SK-N-SH (cell line): ENCODE results near the gene ZSCAN2. TPM values are rescaled to one million over a fixed set of nuclear protein-coding genes. Genes with fewer than 3 reads are reported as not detected.

ENCODE experiments used
- CTCF ChIA-PET: fragments of 300-600, 350-600 bp; formaldehyde crosslinking; extraction: SDS; loops from one replicate; lab custom pipeline; 2021; lab: Yijun Ruan, JAX
- POLR2A ChIA-PET: fragments of 350-600 bp; sonication (Branson Sonifier 250); formaldehyde crosslinking; extraction: SDS; loops from one replicate; lab custom pipeline; 2020; ENCODE audit warnings: antibody characterized with exemption, inconsistent platforms; lab: Yijun Ruan, JAX
- DNase-seq: peaks from one replicate; pipeline ENCODE4 v3.0.0; 2012
- H2AFZ ChIP-seq: fragments of 200-600 bp; sonication (generic); 2 replicates; pipeline ENCODE4 v1.8.1; 2016; ENCODE audit warnings: antibody characterized with exemption, mild to moderate bottlenecking, low read depth
- H3F3A ChIP-seq: fragments of 200-600 bp; sonication (generic); replicated peaks from 2 replicates; pipeline ENCODE3; 2016; ENCODE audit warnings: antibody characterized with exemption, mild to moderate bottlenecking; ENCODE audit not compliant: insufficient read depth
- H3K27ac ChIP-seq, 2 experiments: fragments of 200-500 bp in 1 of 2; fragments of 200-600 bp in 1 of 2; sonication (Bioruptor generic) in 1 of 2; sonication (generic), shearing (Covaris generic) in 1 of 2; 2 replicates each; pipeline versions ENCODE4 v1.5.1 to v1.6.1; 2014 to 2016; ENCODE audit warnings: low read depth in 2 of 2, inconsistent platforms in 1 of 2, low read length in 1 of 2, mild to moderate bottlenecking in 1 of 2, mixed read lengths in 1 of 2
- H3K27me3 ChIP-seq: fragments of 200-600 bp; sonication (generic), shearing (Covaris generic); 2 replicates; pipeline ENCODE4 v1.6.1; 2016; ENCODE audit warnings: mixed run types; ENCODE audit not compliant: insufficient read depth
- H3K36me3 ChIP-seq, 2 experiments: fragments of 200-500 bp in 1 of 2; fragments of 200-600 bp in 1 of 2; sonication (Bioruptor generic) in 1 of 2; sonication (generic) in 1 of 2; replicated peaks in 1 of 2; 2 replicates each; pipeline versions ENCODE3 to v1.5.1; 2014 to 2016; ENCODE audit warnings: low read length in 1 of 2, mild to moderate bottlenecking in 1 of 2; ENCODE audit not compliant: insufficient read depth in 2 of 2, control insufficient read depth in 1 of 2
- H3K4me1 ChIP-seq, 2 experiments: fragments of 200-500 bp in 1 of 2; fragments of 200-600 bp in 1 of 2; sonication (Bioruptor generic) in 1 of 2; sonication (generic), shearing (Covaris generic) in 1 of 2; 2 replicates each; pipeline versions ENCODE4 v1.5.1 to v1.6.1; 2014 to 2016; ENCODE audit warnings: low read depth in 1 of 2, low read length in 1 of 2, mixed run types in 1 of 2; ENCODE audit not compliant: insufficient read depth in 2 of 2, control insufficient read depth in 1 of 2
- H3K4me2 ChIP-seq: fragments of 200-600 bp; sonication (generic), shearing (Covaris generic); 2 replicates; pipeline ENCODE4 v1.6.1; 2017; ENCODE audit warnings: mixed run types
- H3K4me3 ChIP-seq, 2 experiments: fragments of 200-500 bp in 1 of 2; fragments of 200-600 bp in 1 of 2; sonication (Bioruptor generic) in 1 of 2; sonication (generic), shearing (Covaris generic) in 1 of 2; 2 replicates each; pipeline versions ENCODE4 v1.5.1 to v1.8.1; 2014 to 2016; ENCODE audit warnings: low read depth in 2 of 2, inconsistent platforms in 1 of 2, low read length in 1 of 2, mild to moderate bottlenecking in 1 of 2, mixed read lengths in 1 of 2, moderate library complexity in 1 of 2
- H3K79me2 ChIP-seq: fragments of 200-600 bp; sonication (generic); 2 replicates; pipeline ENCODE4 v1.8.1; 2017; ENCODE audit warnings: mild to moderate bottlenecking; ENCODE audit not compliant: insufficient read depth
- H3K9ac ChIP-seq: fragments of 200-600 bp; sonication (generic); 2 replicates; pipeline ENCODE4 v1.6.1; 2017; ENCODE audit warnings: mixed run types
- H3K9me2 ChIP-seq: fragments of 200-600 bp; sonication (generic); 2 replicates; pipeline ENCODE4 v1.6.1; 2017; ENCODE audit warnings: mixed run types
- H3K9me3 ChIP-seq: fragments of 200-600 bp; sonication (generic); 2 replicates; pipeline ENCODE4 v1.6.1; 2017; ENCODE audit warnings: mixed run types, mild to moderate bottlenecking, moderate library complexity
- H4K20me1 ChIP-seq: fragments of 200-600 bp; sonication (generic); 2 replicates; pipeline ENCODE4 v1.6.1; 2017; ENCODE audit warnings: mild to moderate bottlenecking, mixed run types; ENCODE audit not compliant: insufficient read depth
- CHD2 ChIP-seq: fragments of 150-350 bp; IDR thresholded peaks from 2 replicates; pipeline ENCODE4 v1.6.1; 2018; ENCODE audit warnings: low read length; ENCODE audit not compliant: partially characterized antibody
- FOXM1 ChIP-seq: IDR thresholded peaks from 2 replicates; pipeline ENCODE4 v1.4.0; 2012; ENCODE audit warnings: low read depth, mild to moderate bottlenecking
- GABPA ChIP-seq: IDR thresholded peaks from 2 replicates; pipeline ENCODE4 v1.4.0; 2012; ENCODE audit warnings: low read depth, mild to moderate bottlenecking
- GATA2 ChIP-seq: sonication (generic); formaldehyde crosslinking; IDR thresholded peaks from 2 replicates; pipeline ENCODE4 v1.5.0; 2020; ENCODE audit warnings: mild to moderate bottlenecking, missing genetic modification reagents
- MEF2A ChIP-seq: IDR thresholded peaks from 2 replicates; pipeline ENCODE4 v1.4.0; 2012; ENCODE audit warnings: low read depth, borderline replicate concordance
- MXI1 ChIP-seq: IDR thresholded peaks from 2 replicates; pipeline ENCODE4 v1.6.1; 2012; ENCODE audit warnings: mild to moderate bottlenecking, low read depth, low read length, improper control_type of control experiment
- NFIC ChIP-seq: IDR thresholded peaks from 2 replicates; pipeline ENCODE4 v1.4.0; 2012; ENCODE audit warnings: borderline replicate concordance
- NRF1 ChIP-seq: IDR thresholded peaks from 2 replicates; pipeline ENCODE4 v1.6.1; 2012; ENCODE audit warnings: low read depth, mild to moderate bottlenecking, low read length
- PBX3 ChIP-seq: IDR thresholded peaks from 2 replicates; pipeline ENCODE4; 2012
- POLR2AphosphoS5 ChIP-seq: IDR thresholded peaks from 2 replicates; pipeline ENCODE4 v1.6.1; 2012; ENCODE audit warnings: low read depth, low read length
- RAD21 ChIP-seq: IDR thresholded peaks from 2 replicates; pipeline ENCODE4 v1.6.1; 2012; ENCODE audit warnings: mild to moderate bottlenecking, low read length
- RCOR1 ChIP-seq: fragments of 150-350 bp; IDR thresholded peaks from 2 replicates; pipeline ENCODE4 v1.6.1; 2017; ENCODE audit warnings: antibody characterized with exemption, low read length
- SIN3A ChIP-seq: IDR thresholded peaks from 2 replicates; pipeline ENCODE4 v1.6.1; 2012; ENCODE audit warnings: low read depth, mild to moderate bottlenecking, low read length, moderate library complexity, borderline replicate concordance
- SMC3 ChIP-seq: IDR thresholded peaks from 2 replicates; pipeline ENCODE4 v1.6.1; 2012; ENCODE audit warnings: low read depth, low read length, improper control_type of control experiment
- TCF12 ChIP-seq: IDR thresholded peaks from 2 replicates; pipeline ENCODE4 v1.4.0; 2012
- TEAD4 ChIP-seq: IDR thresholded peaks from 2 replicates; pipeline ENCODE4 v1.4.0; 2012; ENCODE audit warnings: mild to moderate bottlenecking, borderline replicate concordance; ENCODE audit not compliant: insufficient read depth
- USF1 ChIP-seq: IDR thresholded peaks from 2 replicates; pipeline ENCODE4 v1.4.0; 2012; ENCODE audit warnings: low read depth, borderline replicate concordance
- YY1 ChIP-seq: IDR thresholded peaks from 2 replicates; pipeline ENCODE4 v1.4.0; 2012; ENCODE audit warnings: low read depth, mild to moderate bottlenecking
- ZBTB33 ChIP-seq: IDR thresholded peaks from 2 replicates; pipeline ENCODE4 v1.4.0; 2012; ENCODE audit warnings: low read depth, borderline replicate concordance
- WGBS: methylation state at CpG from one replicate; pipeline ENCODE4 v1.1.6; 2017; ENCODE audit warnings: low lambda C conversion rate; 5-methylcytosine and 5-hydroxymethylcytosine counted together
- polyA plus RNA-seq, 3 experiments: library from polyadenylated mRNA; depleted of rRNA; stranded (reverse); fragments of >200 nt; gene quantifications; 2 replicates each; pipeline ENCODE4 v1.2.3, GENCODE V29; 2012
- TF ChIP-seq, protein P1 (sequence below): fragments of 150-350 bp; IDR thresholded peaks from 2 replicates; pipeline ENCODE4 v1.6.1; 2016; ENCODE audit warnings: mild to moderate bottlenecking, low read depth, low read length
- TF ChIP-seq, protein P2 (sequence below): IDR thresholded peaks from 2 replicates; pipeline ENCODE4 v1.6.1; 2012; ENCODE audit warnings: mild to moderate bottlenecking, low read depth, low read length, moderate library complexity
- TF ChIP-seq, protein P3 (sequence below): IDR thresholded peaks from 2 replicates; pipeline ENCODE4 v1.4.0; 2012; ENCODE audit warnings: low read depth
- TF ChIP-seq, protein P4 (sequence below): fragments of 150-350 bp; IDR thresholded peaks from 2 replicates; pipeline ENCODE4 v1.6.1; 2017; ENCODE audit warnings: antibody characterized with exemption, low read length, low read depth, borderline replicate concordance

Gene ZSCAN2
- polyA plus RNA-seq, 1 of the 3 experiments (the other 2 are of a cell fraction), result 22.0 TPM

DNA sequence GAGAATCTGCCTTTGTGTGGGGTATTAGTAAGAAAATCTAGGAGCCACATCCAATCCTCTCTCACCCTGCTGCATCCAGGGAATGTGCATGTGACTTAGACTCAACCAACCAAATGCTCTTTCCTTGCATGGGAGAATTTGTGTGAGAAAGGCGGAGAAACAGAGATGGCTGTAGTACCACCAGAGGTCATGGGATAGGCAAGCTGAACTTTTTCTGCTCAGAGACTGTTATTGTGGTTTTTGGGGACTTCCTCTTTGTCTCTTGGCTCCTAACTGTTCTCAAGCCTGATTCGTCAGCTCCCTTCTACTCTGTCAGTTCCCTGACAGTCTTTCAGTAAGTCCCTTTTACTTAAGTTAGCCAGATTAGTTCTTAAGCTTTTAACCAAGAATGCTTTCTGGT lies 2.6 kb upstream of the ZSCAN2 start (continued):
- TF ChIP-seq TEAD4 (no peak), NFIC (no peak), MEF2A (no peak), POLR2AphosphoS5 (no peak)
- TF ChIP-seq, protein P1, sequence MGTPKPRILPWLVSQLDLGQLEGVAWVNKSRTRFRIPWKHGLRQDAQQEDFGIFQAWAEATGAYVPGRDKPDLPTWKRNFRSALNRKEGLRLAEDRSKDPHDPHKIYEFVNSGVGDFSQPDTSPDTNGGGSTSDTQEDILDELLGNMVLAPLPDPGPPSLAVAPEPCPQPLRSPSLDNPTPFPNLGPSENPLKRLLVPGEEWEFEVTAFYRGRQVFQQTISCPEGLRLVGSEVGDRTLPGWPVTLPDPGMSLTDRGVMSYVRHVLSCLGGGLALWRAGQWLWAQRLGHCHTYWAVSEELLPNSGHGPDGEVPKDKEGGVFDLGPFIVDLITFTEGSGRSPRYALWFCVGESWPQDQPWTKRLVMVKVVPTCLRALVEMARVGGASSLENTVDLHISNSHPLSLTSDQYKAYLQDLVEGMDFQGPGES, result no peak
- TF ChIP-seq, protein P2, sequence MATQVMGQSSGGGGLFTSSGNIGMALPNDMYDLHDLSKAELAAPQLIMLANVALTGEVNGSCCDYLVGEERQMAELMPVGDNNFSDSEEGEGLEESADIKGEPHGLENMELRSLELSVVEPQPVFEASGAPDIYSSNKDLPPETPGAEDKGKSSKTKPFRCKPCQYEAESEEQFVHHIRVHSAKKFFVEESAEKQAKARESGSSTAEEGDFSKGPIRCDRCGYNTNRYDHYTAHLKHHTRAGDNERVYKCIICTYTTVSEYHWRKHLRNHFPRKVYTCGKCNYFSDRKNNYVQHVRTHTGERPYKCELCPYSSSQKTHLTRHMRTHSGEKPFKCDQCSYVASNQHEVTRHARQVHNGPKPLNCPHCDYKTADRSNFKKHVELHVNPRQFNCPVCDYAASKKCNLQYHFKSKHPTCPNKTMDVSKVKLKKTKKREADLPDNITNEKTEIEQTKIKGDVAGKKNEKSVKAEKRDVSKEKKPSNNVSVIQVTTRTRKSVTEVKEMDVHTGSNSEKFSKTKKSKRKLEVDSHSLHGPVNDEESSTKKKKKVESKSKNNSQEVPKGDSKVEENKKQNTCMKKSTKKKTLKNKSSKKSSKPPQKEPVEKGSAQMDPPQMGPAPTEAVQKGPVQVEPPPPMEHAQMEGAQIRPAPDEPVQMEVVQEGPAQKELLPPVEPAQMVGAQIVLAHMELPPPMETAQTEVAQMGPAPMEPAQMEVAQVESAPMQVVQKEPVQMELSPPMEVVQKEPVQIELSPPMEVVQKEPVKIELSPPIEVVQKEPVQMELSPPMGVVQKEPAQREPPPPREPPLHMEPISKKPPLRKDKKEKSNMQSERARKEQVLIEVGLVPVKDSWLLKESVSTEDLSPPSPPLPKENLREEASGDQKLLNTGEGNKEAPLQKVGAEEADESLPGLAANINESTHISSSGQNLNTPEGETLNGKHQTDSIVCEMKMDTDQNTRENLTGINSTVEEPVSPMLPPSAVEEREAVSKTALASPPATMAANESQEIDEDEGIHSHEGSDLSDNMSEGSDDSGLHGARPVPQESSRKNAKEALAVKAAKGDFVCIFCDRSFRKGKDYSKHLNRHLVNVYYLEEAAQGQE, result no peak

DNA sequence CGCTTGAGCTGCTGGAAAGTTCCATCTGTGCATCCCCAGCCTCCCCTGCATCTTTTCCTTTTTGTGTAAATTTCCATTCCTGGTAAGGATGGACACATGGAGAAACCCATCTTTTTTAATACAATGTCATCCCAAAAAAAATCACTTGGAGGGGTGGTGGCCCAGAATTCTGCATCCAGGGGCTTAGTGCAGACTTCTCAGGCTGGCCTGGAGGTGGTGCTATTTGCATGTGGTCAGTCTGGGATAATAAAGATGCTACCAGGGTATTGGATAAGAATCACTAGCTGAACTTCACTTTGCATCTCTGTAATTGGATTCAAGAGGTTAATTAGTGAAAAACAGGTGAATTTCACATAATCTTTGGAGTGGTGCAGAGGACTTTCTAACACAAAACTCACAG lies 1.8 kb upstream of the ZSCAN2 start:
- Histone ChIP-seq H3F3A (peaks cover 5% of the 10 kb centered on the region), H3K9ac (no peak overlapping the region), H3K4me1 (peaks cover 0 to 6% of the 10 kb centered on the region in 2 experiments; a peak in 1 of 4 replicates), H3K9me3 (no peaks in the 10 kb centered on the region), H2AFZ (no peak overlapping the region), H4K20me1 (no peaks in the 10 kb centered on the region), H3K4me2 (no peak overlapping the region), H3K27ac (no peak overlapping the region), H3K9me2 (no peaks in the 10 kb centered on the region), H3K79me2 (peaks cover 30% of the 10 kb centered on the region), H3K4me3 (peak overlapping the region in 1 of 2 experiments; percentile 39; a peak in 1 of 4 replicates), H3K36me3 (peaks cover 3 to 8% of the 10 kb centered on the region in 2 experiments), H3K27me3 (no peaks in the 10 kb centered on the region)
- POLR2A ChIA-PET, result interaction anchor here (0.9 kb wide), 1 partner anchor 10 kb away, joined by 3 read pairs; no protein-coding TSS in a partner anchor
- WGBS, result 92% methylated on average over 1 of the region's 1 CpG
- peak; percentile 77 for DNase-seq
- CTCF ChIA-PET, result interaction anchor here (0.6 to 5.0 kb wide), 49 partner anchors 9 to 698 kb away, joined by 3 to 51 read pairs (median 4); partner anchors contain the start of gene WDR73
- TF ChIP-seq PBX3, result no peak
- TF ChIP-seq ZBTB33, result no peak
- TF ChIP-seq TCF12, result no peak
- no peak for TF ChIP-seq YY1
- TF ChIP-seq RCOR1, result 0 out of 2 replicates have a peak, but pooled peaks have one; percentile 26
- TF ChIP-seq MXI1, result no peak
- no peak for TF ChIP-seq NRF1
- TF ChIP-seq CHD2, result no peak
- TF ChIP-seq SIN3A, result no peak
- TF ChIP-seq, protein P3, sequence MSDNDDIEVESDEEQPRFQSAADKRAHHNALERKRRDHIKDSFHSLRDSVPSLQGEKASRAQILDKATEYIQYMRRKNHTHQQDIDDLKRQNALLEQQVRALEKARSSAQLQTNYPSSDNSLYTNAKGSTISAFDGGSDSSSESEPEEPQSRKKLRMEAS, result no peak
- TF ChIP-seq FOXM1, result no peak
- peak; percentile 69 for TF ChIP-seq SMC3
- TF ChIP-seq, protein P4, sequence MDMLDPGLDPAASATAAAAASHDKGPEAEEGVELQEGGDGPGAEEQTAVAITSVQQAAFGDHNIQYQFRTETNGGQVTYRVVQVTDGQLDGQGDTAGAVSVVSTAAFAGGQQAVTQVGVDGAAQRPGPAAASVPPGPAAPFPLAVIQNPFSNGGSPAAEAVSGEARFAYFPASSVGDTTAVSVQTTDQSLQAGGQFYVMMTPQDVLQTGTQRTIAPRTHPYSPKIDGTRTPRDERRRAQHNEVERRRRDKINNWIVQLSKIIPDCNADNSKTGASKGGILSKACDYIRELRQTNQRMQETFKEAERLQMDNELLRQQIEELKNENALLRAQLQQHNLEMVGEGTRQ, result no peak
- TF ChIP-seq RAD21, result peak; percentile 90
- TF ChIP-seq GABPA, result no peak
- no peak for TF ChIP-seq USF1
- TF ChIP-seq GATA2, result peak; percentile 44
- no peak for TF ChIP-seq NFIC
